ENCODE data around the gene DOC2B.
"Not testable (repeated sequence)": the region's sequence is repeated elsewhere in the genome, so short reads cannot be mapped to it uniquely, and the experiment has no call there.

- TF ChIP-seq POLR2A (IDR thresholded peaks at IDR 0.05) = not testable (repeated sequence)
- TF ChIP-seq, protein P1, sequence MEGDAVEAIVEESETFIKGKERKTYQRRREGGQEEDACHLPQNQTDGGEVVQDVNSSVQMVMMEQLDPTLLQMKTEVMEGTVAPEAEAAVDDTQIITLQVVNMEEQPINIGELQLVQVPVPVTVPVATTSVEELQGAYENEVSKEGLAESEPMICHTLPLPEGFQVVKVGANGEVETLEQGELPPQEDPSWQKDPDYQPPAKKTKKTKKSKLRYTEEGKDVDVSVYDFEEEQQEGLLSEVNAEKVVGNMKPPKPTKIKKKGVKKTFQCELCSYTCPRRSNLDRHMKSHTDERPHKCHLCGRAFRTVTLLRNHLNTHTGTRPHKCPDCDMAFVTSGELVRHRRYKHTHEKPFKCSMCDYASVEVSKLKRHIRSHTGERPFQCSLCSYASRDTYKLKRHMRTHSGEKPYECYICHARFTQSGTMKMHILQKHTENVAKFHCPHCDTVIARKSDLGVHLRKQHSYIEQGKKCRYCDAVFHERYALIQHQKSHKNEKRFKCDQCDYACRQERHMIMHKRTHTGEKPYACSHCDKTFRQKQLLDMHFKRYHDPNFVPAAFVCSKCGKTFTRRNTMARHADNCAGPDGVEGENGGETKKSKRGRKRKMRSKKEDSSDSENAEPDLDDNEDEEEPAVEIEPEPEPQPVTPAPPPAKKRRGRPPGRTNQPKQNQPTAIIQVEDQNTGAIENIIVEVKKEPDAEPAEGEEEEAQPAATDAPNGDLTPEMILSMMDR (IDR thresholded peaks at IDR 0.05 in 8 of 11, conservative IDR thresholded peaks at IDR 0.05 in 3 of 11) = not testable (repeated sequence)
Measured at GRCh38 chr17:137166-137807, 44.2 kb downstream of the DOC2B start, which contains the start of gene SCGB1C2.
